Measurements from ENCODE around the gene LMOD2. TPM values are rescaled to one million over a fixed set of nuclear protein-coding genes. Genes with fewer than 3 reads are reported as not detected.

LMOD2 gene
- total RNA-seq, 4 donors from 2014 or later: not detected

DNA sequence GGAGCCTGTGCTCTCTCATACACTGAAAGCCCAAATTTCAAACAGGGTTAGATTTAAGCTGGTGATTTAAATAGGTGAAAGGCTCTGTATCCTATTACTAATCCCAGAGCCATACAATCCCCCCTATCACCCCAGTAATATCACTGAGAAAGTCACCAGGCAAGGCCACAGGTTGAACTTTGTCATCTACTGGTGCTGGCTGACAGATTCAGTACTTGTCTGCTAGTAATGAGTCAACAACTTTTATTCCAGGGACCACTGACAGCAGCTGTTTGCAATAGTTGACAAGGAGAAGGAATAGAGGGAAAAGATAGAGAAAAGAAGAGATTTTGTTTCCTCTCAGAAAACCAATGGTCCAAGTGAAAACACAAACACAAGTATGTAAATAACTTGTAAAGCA lies 43.6 kb upstream of the LMOD2 start:
- no peaks in the 10 kb centered on the region for H3K4me1 ChIP-seq
- TF ChIP-seq, protein P1, sequence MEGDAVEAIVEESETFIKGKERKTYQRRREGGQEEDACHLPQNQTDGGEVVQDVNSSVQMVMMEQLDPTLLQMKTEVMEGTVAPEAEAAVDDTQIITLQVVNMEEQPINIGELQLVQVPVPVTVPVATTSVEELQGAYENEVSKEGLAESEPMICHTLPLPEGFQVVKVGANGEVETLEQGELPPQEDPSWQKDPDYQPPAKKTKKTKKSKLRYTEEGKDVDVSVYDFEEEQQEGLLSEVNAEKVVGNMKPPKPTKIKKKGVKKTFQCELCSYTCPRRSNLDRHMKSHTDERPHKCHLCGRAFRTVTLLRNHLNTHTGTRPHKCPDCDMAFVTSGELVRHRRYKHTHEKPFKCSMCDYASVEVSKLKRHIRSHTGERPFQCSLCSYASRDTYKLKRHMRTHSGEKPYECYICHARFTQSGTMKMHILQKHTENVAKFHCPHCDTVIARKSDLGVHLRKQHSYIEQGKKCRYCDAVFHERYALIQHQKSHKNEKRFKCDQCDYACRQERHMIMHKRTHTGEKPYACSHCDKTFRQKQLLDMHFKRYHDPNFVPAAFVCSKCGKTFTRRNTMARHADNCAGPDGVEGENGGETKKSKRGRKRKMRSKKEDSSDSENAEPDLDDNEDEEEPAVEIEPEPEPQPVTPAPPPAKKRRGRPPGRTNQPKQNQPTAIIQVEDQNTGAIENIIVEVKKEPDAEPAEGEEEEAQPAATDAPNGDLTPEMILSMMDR (IDR thresholded peaks at IDR 0.05): no peak
- TF ChIP-seq POLR2A (IDR thresholded peaks at IDR 0.05) (no peak), POLR2AphosphoS5 (IDR thresholded peaks at IDR 0.05) (no peak), EP300 (IDR thresholded peaks at IDR 0.05) (no peak)
- no peaks in the 10 kb centered on the region for H3K9me3 ChIP-seq
- no peak overlapping the region for H3K4me3 ChIP-seq
- no peak overlapping the region for H3K27ac ChIP-seq
- no peaks in the 10 kb centered on the region for H3K36me3 ChIP-seq
- no peak for DNase-seq (ENCODE audit: low spot score in 2 of 2)
- no peaks in the 10 kb centered on the region for H3K27me3 ChIP-seq

DNA sequence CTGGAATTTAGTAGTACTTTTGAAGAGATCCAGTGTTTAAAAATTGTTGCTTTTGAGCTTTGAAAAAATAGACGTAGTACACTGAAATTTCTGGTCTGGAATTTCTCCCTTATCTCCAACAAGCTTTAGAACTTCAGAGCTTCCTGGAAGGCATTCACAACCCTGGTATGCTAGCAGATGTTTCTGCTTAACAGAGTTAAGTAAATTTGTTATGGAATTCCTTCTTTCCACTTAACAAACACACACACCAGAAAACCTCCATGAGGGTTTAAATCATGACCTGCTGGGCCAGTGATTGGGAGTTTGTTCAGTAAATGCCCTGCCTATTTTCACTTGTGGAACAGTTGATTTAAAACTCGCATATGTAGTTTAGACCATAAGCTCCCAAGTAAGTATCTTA lies 40.3 kb upstream of the LMOD2 start:
- no peak overlapping the region for H3K4me3 ChIP-seq
- peaks cover 2% of the 10 kb centered on the region for H3K27me3 ChIP-seq
- 46% methylated on average over 2 of the region's 2 CpGs for WGBS
- DNase-seq (ENCODE audit: low spot score in 2 of 2): no peak
- no peak overlapping the region for H3K27ac ChIP-seq
- H3K9me3 ChIP-seq: no peaks in the 10 kb centered on the region
- no peaks in the 10 kb centered on the region for H3K36me3 ChIP-seq
- no peaks in the 10 kb centered on the region for H3K4me1 ChIP-seq
- TF ChIP-seq, protein P1 (IDR thresholded peaks at IDR 0.05): no peak
- no peak for TF ChIP-seq EP300 (IDR thresholded peaks at IDR 0.05)
- TF ChIP-seq POLR2AphosphoS5 (IDR thresholded peaks at IDR 0.05): no peak
- TF ChIP-seq POLR2A (IDR thresholded peaks at IDR 0.05): no peak

DNA sequence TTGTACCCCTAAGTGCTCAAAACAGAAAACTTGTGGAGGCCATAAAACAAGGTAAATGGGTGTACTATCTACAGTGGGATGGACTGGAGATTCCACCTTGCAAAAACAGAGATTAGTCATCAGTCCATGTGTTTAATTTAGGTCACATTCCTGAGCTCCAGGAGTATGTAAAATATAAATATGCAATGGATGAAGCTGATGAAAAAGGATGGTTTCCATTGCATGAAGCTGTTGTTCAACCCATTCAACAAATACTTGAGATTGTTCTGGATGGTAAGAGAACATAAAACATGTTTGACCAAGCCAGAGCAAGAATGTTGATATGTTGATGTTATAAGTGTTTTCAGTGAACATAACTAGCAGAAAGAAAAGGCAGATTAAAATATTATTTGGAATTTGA lies 39.4 kb upstream of the LMOD2 start:
- Histone ChIP-seq H3K36me3 (no peaks in the 10 kb centered on the region), H3K4me3 (no peak overlapping the region), H3K27me3 (peaks cover 2% of the 10 kb centered on the region), H3K27ac (no peak overlapping the region), H3K4me1 (no peaks in the 10 kb centered on the region), H3K9me3 (no peaks in the 10 kb centered on the region)
- TF ChIP-seq POLR2A (IDR thresholded peaks at IDR 0.05): no peak
- TF ChIP-seq, protein P1 (IDR thresholded peaks at IDR 0.05): no peak
- TF ChIP-seq POLR2AphosphoS5 (IDR thresholded peaks at IDR 0.05): no peak
- TF ChIP-seq EP300 (IDR thresholded peaks at IDR 0.05): no peak
- DNase-seq (ENCODE audit: low spot score in 2 of 2): no peak

DNA sequence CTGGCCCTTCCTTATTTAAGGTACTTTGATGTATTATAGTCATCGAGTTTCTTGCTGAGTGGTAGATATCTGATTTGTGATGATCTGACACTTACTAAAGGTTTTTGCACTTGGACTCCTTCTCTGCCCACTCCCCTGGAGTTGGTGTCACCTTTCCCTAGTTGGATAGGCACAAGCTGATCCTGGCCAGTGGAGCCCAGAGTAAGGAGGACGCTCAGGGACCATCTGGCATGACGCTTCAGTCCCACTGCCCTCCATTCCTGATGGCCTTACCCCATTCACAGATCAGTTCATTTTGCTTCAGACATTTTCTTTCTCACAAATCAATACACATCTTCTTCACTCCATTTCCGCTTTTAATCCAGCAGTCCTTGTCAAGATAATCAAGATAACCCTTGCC lies 34.0 kb upstream of the LMOD2 start:
- 80% methylated on average over 4 of the region's 4 CpGs for WGBS
- H3K9me3 ChIP-seq: no peaks in the 10 kb centered on the region
- no peak overlapping the region for H3K27ac ChIP-seq
- no peaks in the 10 kb centered on the region for H3K4me1 ChIP-seq
- TF ChIP-seq EP300 (IDR thresholded peaks at IDR 0.05) (no peak), POLR2A (IDR thresholded peaks at IDR 0.05) (no peak), POLR2AphosphoS5 (IDR thresholded peaks at IDR 0.05) (no peak)
- no peak overlapping the region for H3K4me3 ChIP-seq
- no peaks in the 10 kb centered on the region for H3K36me3 ChIP-seq
- H3K27me3 ChIP-seq: peaks cover 2% of the 10 kb centered on the region
- no peak for DNase-seq (ENCODE audit: low spot score in 2 of 2)

DNA sequence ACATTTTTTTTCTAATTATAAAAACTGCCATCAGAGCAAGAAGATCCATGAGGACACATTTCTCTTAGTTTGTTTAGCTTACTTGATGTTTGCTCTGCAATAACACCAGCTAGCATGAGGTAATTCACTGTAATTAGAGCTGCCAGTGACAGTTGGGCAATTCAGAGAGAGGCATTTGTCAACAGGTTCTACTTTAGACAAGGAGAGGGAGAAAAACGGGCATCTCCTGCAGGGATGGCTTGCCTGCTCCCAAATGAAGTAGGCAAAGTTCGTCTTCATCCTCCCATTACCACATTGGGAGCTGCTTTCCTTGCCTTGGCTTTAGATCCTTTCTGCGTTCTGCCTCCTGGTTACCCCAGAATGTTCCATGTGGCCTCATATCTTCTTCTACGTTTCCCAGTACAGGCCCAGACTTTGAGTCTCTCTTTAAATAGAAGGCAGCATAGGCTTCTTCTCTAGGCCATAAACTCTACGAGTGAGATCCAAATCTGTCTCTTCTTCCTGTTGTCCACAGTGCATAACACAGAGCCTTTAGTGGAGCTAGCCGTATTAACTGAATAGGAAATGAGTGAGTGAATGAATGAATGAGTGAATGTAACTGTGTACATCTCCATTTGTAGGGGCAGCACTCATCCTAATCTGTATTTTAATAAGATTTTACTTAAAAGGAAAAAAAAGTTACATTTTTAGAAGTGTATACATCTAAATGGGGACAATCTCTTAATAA lies 32.8 kb upstream of the LMOD2 start:
- H3K27ac ChIP-seq: no peak overlapping the region
- 87% methylated on average over 6 of the region's 6 CpGs for WGBS
- no peak for DNase-seq (ENCODE audit: low spot score in 2 of 2)

More for the DNA sequence above, 32.8 kb upstream of the LMOD2 start:
- Histone ChIP-seq H3K36me3 (no peaks in the 10 kb centered on the region), H3K9me3 (no peaks in the 10 kb centered on the region), H3K4me1 (no peaks in the 10 kb centered on the region), H3K4me3 (no peak overlapping the region), H3K27me3 (peaks cover 2% of the 10 kb centered on the region)
- no peak for TF ChIP-seq POLR2A (IDR thresholded peaks at IDR 0.05)
- TF ChIP-seq, protein P1 (IDR thresholded peaks at IDR 0.05): no peak
